GM21529 (cell line): ENCODE data around the gene VAT1L.

Source experiments
- ATAC-seq: cut with Tn5 transposase; IDR thresholded peaks from one replicate; pipeline ENCODE4 v1.9.1; 2021; ENCODE audit not compliant: unreplicated experiment

Gene VAT1L

DNA sequence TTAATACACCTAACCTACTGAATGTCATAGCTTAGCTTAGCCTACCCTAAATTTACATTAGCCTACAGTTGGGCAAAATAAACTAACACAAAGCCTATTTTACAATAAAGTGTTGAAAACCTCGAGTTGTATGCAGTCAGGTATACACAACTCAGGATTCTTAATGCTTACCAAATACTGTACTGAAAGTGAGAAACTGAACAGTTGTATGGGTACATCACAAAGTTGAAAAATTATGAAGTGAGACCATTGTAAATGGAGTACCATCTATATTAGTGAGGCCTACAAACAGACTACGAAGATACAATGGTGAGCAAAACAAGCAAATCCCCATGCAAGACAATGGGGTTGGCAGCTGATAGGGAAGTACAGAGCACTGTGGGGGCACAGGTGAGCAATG is 79.7 kb downstream of the VAT1L start:
- ATAC-seq, result peak; percentile 38

DNA sequence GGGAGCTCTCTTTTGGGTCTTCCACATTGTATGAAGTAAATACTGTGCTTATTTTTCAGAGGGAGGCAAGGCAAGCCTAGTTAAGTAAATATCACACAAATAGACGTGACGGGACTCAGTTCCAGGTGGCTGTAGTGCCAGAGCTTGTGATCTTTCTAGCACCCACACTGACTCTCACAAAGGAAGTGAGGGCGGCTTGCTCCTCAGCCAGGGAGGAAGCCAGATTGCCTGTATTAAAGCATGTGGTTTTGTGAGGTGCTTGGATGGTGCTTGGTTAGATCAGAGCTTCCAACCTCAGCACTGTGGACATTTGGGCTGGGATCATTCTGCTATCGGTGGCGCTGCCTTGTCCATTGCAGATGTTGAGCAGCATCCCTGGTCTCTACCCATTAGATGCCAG is 80.1 kb downstream of the VAT1L start:
- peak; percentile 93 for ATAC-seq

DNA sequence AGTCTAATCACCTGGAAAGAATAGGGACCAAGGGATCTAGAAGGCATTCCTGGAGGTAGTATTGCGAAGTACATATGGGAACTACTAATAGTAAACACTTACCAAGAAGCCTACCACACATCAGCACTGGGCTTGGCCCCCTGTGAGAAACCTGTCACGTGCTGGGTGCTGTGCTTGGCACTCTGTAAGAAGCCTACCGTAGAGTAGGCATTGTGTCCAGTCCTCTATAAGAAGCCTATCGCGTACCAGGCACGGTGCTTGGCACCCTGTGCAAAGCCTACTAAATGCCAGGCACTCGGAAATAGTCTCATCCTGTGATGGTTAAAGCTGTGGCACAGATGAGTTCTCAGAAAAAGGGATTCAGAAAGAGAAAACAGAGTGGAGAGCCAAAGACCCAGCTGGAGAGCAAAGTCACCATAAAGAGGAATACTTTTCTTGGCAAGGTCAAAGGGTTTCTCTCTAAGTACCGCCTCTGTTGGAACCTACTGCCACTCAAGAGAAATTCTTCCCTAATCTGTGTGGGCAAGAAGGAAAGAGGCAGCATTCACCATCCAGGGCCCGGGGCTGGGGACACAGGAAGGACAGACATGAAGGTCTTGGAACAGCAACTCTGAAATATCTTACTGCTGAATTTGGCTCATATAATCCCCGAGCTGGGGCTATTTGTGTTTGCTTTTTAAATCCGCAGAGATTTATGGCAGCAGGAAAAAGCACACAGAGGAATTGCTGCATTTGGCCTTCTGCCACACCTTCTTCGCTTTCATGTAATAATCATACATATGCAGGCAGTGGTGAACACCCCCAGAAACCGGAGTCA is 81.8 kb downstream of the VAT1L start:
- no peak for ATAC-seq

- no peak for ATAC-seq
Observed at GRCh38 chr16:77871932-77872331, 83.6 kb downstream of the VAT1L start.

- ATAC-seq, result no peak
Observed at GRCh38 chr16:77873066-77873465, 84.7 kb downstream of the VAT1L start.

- no peak for ATAC-seq
Observed at GRCh38 chr16:77874347-77874746, 86.0 kb downstream of the VAT1L start.

- ATAC-seq, result no peak
Observed at GRCh38 chr16:77876776-77877175, 88.4 kb downstream of the VAT1L start.

GRCh38 chr16:77877712-77878347 is 89.5 kb downstream of the VAT1L start:
- no peak for ATAC-seq

DNA sequence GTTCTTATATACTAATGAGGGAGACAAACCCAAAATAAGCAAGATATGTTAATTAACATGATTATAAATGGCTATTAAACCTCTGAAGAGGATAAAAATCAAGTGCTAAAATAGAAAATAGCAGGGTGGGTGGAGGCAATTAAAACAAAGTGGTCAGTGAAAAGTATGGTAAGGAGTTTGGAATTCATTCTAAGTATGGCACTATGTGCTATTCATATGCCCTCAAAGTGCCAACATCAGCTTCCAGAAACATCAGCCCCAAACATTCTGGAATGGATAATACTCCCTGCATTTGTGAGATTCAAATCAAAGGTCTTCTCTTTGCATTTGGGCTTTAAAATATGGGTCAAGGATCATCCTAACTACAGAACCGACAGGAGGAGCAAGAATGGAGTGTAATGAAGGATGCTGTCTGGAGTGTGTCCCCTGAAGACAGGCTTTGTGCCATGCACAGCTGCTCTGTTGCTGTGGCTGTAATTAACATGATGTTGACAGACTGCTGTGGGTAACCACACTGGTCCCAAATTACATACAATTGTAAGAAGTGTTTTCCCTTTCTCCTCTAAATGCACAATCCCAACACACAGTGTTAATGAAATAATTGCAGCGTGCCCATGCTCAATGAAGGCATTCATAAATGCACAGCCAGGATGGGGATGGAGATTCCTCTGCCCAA is 93.1 kb downstream of the VAT1L start:
- no peak for ATAC-seq

DNA sequence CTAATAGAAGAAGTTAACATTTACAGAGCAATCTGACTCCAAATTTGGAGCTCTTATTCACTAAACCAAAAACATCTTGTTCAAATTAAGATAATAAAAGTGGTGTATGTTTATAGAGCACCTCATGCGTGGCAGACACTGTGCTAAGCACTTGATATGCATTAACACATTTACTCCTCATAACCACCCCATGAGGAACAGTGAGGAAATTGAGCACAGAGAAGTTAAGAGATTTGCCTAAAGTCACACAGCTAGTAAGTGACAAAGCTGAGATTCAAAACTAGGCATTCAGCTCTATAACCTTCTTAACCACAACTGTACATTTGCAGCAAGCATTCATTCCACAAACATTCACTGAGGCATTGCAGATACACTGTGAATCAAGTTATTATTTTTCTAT is 94.0 kb downstream of the VAT1L start:
- no peak for ATAC-seq

DNA sequence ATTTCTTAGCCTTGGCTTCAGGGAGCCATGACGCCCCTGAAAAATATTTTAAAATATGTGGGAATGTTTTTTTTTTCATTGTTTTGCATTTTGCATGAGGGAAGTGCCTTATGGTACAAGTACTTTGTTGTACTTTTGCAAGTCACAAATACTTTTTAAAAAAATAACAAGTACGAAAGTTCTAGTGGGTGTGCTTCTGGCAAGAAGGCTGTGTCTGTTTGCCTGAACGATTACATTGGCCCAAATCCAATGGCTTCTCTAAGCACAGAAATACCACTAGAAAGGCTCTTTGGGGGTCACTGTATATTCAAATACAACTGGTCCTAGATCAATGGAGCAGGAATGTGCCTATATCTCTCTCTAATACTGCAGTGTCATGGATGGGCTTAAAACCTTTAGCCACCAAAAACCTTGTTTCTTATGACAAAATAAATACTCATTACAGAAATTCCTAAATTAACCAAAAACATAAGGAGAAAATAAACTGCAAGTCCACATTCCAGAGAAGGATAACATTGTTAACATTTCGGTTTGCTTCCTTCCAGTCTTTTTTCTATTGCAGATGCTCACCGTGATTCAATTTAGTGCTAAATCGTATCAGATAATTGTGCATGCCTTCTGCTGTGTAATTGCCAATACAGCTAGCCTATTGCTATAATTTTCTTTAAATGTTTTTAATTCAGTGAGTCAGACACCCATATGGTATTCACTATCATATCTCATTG is 97.4 kb downstream of the VAT1L start:
- ATAC-seq, result no peak

- ATAC-seq, result no peak
Observed at GRCh38 chr16:77888871-77889270, 100.5 kb downstream of the VAT1L start.

- ATAC-seq, result no peak
Observed at GRCh38 chr16:77890075-77890474, 101.7 kb downstream of the VAT1L start.

- no peak for ATAC-seq
Observed at GRCh38 chr16:77894162-77894561, 105.8 kb downstream of the VAT1L start.

DNA sequence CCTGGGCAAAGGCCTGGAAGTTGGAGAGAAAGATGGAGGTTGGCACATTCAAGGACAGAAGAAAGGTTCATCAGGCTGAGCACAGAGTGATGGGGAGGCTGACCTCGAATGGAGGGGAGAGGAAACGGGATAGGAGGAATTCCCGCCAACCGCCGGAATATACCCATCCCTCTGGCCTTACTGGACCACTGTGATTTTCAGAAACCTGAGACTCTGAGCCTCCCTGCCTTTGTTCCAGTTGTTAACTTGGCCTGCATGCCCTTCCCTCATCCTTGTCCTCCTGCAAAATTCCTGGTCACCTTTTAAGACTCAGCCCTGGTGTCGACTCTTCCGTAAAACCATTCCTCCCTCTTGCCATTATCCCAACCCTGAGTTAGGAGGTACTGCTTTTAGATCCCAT is 107.6 kb downstream of the VAT1L start:
- no peak for ATAC-seq

DNA sequence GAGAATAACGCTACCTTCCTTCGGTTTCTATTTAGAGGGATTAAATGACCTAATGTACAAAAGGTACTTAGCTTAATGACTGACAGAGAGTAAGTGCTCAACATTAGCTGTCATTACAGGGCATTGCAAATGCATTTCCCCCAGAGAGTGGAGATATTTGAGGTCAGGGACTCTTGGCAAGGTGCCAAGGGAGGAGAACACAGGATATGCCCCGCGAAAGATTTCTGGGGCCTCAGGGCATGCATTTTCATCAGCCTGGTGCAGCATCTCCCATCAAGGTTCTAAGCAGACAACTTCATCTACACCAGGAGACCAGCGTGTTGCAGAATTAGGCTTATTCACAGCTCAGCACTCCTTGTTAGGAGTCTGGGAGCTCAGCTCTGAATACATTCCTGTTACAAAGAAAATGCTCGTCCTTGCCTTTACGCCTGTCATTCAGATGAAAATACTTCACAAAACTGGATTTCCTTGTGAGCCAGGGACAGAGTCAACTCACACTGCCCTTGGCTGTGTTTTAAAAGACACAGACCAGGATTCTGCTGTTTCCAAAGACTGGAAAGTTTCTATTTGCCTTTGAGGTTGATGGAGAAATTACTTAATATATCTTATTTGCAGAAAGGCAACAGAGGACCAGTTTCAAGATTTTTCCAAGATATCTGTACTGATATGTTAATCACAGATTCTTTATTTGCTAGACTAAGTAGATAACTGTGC is 108.2 kb downstream of the VAT1L start:
- ATAC-seq, result no peak

- ATAC-seq, result no peak
Observed at GRCh38 chr16:77897129-77897437, 108.7 kb downstream of the VAT1L start.

- ATAC-seq, result no peak
Observed at GRCh38 chr16:77897831-77898605, 109.7 kb downstream of the VAT1L start.

GRCh38 chr16:77898671-77899211 is 110.4 kb downstream of the VAT1L start:
- ATAC-seq, result no peak

GRCh38 chr16:77899416-77899815 is 111.1 kb downstream of the VAT1L start:
- ATAC-seq, result no peak
